Vagina (tissue), 2 donors: ENCODE measurements around the gene DDT. TPM values are rescaled to one million over a fixed set of nuclear protein-coding genes. Genes with fewer than 3 reads are reported as not detected.
A peak's percentile ranks its signal among the peaks of the same experiment; 100 is the strongest.
"Not testable (repeated sequence)": the region's sequence is repeated elsewhere in the genome, so short reads cannot be mapped to it uniquely, and the experiment has no call there.

Experiments
- DNase-seq, 2 donors: peaks; one replicate each; pipeline ENCODE4 v3.0.0-alpha.2; 2017; ENCODE audit errors: extremely low spot score in 2 of 2
- H3K27ac ChIP-seq: fragments of 200-600 bp; sonication (generic); one replicate; pipeline ENCODE4 v1.5.1; 2019
- H3K27me3 ChIP-seq: fragments of 200-600 bp; sonication (generic); one replicate; pipeline ENCODE4 v1.5.1; 2019
- H3K36me3 ChIP-seq, 2 donors: fragments of 200-600 bp; sonication (generic); one replicate each; pipeline ENCODE4 v1.5.1; 2017 to 2019
- H3K4me1 ChIP-seq: fragments of 200-600 bp; sonication (generic); one replicate; pipeline ENCODE4 v1.5.1; 2019
- H3K4me3 ChIP-seq, 2 donors: fragments of 200-600 bp; sonication (generic); 1 replicate in 1 of 2; 2 replicates in 1 of 2; pipeline ENCODE4 v1.5.1; 2016 to 2019
- H3K9me3 ChIP-seq: fragments of 200-600 bp; sonication (generic); one replicate; pipeline ENCODE4 v1.5.1; 2019
- POLR2A ChIP-seq, 2 donors: fragments of 450-650 bp; IDR thresholded peaks; one replicate each; pipeline ENCODE4 v1.6.1; 2017; ENCODE audit warnings: antibody characterized with exemption in 2 of 2, mild to moderate bottlenecking in 2 of 2, moderate library complexity in 2 of 2
- POLR2AphosphoS5 ChIP-seq, 2 donors: sonication (generic); formaldehyde crosslinking; IDR thresholded peaks; one replicate each; pipeline ENCODE4 v1.9.0; 2017; ENCODE audit warnings: antibody characterized with exemption in 2 of 2, mild to moderate bottlenecking in 2 of 2, low read depth in 1 of 2; ENCODE audit not compliant: insufficient read depth in 1 of 2
- intact Hi-C: fragments of 100-400 bp; cut with DNase I; formaldehyde crosslinking; loops from one replicate; pipeline ENCODE4 v1.15.1; 2023
- total RNA-seq: library from RNA; depleted of rRNA; stranded (reverse); fragments of >200 nt; gene quantifications from one replicate; pipeline ENCODE4 v1.2.3, GENCODE V29; 2016
- TF ChIP-seq, protein P1 (sequence below), 3 experiments: fragments of 450-650 bp in 2 of 3; fragments of 200-600 bp in 1 of 3; sonication (generic) in 1 of 3; IDR thresholded peaks; one replicate each; pipeline ENCODE4 v1.5.1; 2017 to 2019; ENCODE audit warnings: antibody characterized with exemption in 3 of 3, mild to moderate bottlenecking in 2 of 3, moderate library complexity in 2 of 3

Gene DDT
- total RNA-seq, 1 donor from 2014 or later = 167 TPM

- Histone ChIP-seq H3K27ac (no peak overlapping the region), H3K9me3 (peaks cover 4% of the 10 kb centered on the region), H3K36me3 (no peaks in the 10 kb centered on the region), H3K27me3 (no peaks in the 10 kb centered on the region), H3K4me3 (no peak overlapping the region), H3K4me1 (no peaks in the 10 kb centered on the region)
- DNase-seq = no peak
- TF ChIP-seq POLR2AphosphoS5 (IDR thresholded peaks at IDR 0.05; ENCODE audit: insufficient read depth in 1 of 2, low read depth in 1 of 2) (no peak), POLR2A (IDR thresholded peaks at IDR 0.05) (no peak)
- TF ChIP-seq, protein P1, sequence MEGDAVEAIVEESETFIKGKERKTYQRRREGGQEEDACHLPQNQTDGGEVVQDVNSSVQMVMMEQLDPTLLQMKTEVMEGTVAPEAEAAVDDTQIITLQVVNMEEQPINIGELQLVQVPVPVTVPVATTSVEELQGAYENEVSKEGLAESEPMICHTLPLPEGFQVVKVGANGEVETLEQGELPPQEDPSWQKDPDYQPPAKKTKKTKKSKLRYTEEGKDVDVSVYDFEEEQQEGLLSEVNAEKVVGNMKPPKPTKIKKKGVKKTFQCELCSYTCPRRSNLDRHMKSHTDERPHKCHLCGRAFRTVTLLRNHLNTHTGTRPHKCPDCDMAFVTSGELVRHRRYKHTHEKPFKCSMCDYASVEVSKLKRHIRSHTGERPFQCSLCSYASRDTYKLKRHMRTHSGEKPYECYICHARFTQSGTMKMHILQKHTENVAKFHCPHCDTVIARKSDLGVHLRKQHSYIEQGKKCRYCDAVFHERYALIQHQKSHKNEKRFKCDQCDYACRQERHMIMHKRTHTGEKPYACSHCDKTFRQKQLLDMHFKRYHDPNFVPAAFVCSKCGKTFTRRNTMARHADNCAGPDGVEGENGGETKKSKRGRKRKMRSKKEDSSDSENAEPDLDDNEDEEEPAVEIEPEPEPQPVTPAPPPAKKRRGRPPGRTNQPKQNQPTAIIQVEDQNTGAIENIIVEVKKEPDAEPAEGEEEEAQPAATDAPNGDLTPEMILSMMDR (IDR thresholded peaks at IDR 0.05) = no peak
- intact Hi-C loops = no loop called here
Observed at GRCh38 chr22:23922921-23923320, 51.3 kb downstream of the DDT start.

DNA sequence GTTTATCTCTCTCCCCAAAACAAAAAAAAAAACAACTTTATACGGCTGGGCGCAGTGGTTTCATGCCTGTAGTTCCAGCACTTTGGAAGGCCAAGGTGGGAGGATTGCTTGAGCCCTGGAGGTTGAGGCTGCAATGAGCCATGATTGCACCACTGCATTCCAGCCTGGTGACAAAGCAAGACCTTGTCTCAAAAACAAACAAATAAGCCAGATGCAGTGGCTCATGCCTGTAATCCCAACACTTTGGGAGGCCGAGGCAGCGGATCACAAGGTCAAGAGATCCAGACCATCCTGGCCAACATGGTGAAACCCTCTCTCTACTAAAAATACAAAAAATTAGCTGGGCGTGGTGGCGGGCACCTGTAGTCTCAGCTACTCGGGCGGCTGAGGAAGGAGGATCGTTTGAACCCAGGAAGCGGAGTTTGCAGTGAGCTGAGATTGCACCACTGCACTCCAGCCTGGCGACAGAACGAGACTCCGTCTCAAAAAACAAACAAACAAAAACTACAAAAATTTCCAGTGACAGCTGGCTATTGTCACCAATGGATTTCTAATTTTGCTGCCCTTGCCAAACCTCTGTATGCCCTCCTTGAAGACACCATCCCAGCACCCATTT lies 52.5 kb downstream of the DDT start:
- H3K9me3 ChIP-seq, intact Hi-C loops, H3K36me3 ChIP-seq, H3K4me3 ChIP-seq, H3K4me1 ChIP-seq, H3K27ac ChIP-seq, H3K27me3 ChIP-seq: not testable (repeated sequence)
- DNase-seq = peak in 1 of 2 donors; percentile 80

Other genes with a start within 250 kb of the DDT start
- 4.9 TPM for gene ZNF70, start 223.3 kb downstream of the DDT start, total RNA-seq
- not detected for gene VPREB3, start 220.0 kb downstream of the DDT start, total RNA-seq
- gene C22orf15, start 211.5 kb downstream of the DDT start, total RNA-seq = not detected
- gene CHCHD10, start 206.5 kb downstream of the DDT start, total RNA-seq = 12.0 TPM
- gene MMP11, start 201.6 kb downstream of the DDT start, total RNA-seq = 6.4 TPM
- 147 TPM for gene SMARCB1, start 187.5 kb downstream of the DDT start, total RNA-seq
- 0.25 TPM for gene DERL3, start 135.4 kb downstream of the DDT start, total RNA-seq
- gene SLC2A11, start 116.6 kb downstream of the DDT start, total RNA-seq = 4.9 TPM
- 638 TPM for gene MIF, start 80.1 kb downstream of the DDT start, total RNA-seq
- gene GSTT2B, start 13.2 kb downstream of the DDT start, total RNA-seq = not detected
- gene DDTL, start 7.6 kb downstream of the DDT start, total RNA-seq = not detected
- not detected for gene GSTT2, start 5.7 kb upstream of the DDT start, total RNA-seq
- gene GSTT4, start 31.0 kb upstream of the DDT start, total RNA-seq = not detected
- 75.6 TPM for gene CABIN1, start 36.9 kb upstream of the DDT start, total RNA-seq
- 9.1 TPM for gene SUSD2, start 207.0 kb upstream of the DDT start, total RNA-seq